Osteoblast (primary cell): ENCODE data around the gene ALDH3A1. TPM values are rescaled to one million over a fixed set of nuclear protein-coding genes. Genes with fewer than 3 reads are reported as not detected.

Experiments used
- DNase-seq: peaks from one replicate; pipeline ENCODE4 v3.0.0; 2011; ENCODE audit warnings: low spot score, mixed read lengths; ENCODE audit not compliant: insufficient read length; ENCODE audit errors: missing footprints
- H2AFZ ChIP-seq: 2 replicates; pipeline ENCODE4 v1.6.0; 2011; ENCODE audit warnings: mild to moderate bottlenecking, low read length
- H3K27ac ChIP-seq: 2 replicates; pipeline ENCODE4 v1.5.1; 2011; ENCODE audit warnings: mild to moderate bottlenecking, low read depth, low read length, moderate library complexity
- H3K27me3 ChIP-seq: 2 replicates; pipeline ENCODE4 v1.6.0; 2012; ENCODE audit warnings: mild to moderate bottlenecking, control low read depth, inconsistent platforms, low read length, moderate library complexity; ENCODE audit not compliant: insufficient read depth
- H3K36me3 ChIP-seq: 2 replicates; pipeline ENCODE4 v1.5.1; 2011; ENCODE audit warnings: mild to moderate bottlenecking, low read length, control low read depth, moderate library complexity; ENCODE audit not compliant: insufficient read depth
- H3K4me1 ChIP-seq: 2 replicates; pipeline ENCODE4 v1.5.1; 2011; ENCODE audit warnings: mild to moderate bottlenecking, low read length, control low read depth, moderate library complexity; ENCODE audit not compliant: insufficient read depth
- H3K4me2 ChIP-seq: 2 replicates; pipeline ENCODE4 v1.6.0; 2011; ENCODE audit warnings: mild to moderate bottlenecking, low read length; ENCODE audit not compliant: insufficient read depth
- H3K4me3 ChIP-seq: fragments of 200-600 bp; sonication (generic); 3 replicates; pipeline ENCODE4 v1.5.1; 2012; ENCODE audit warnings: mild to moderate bottlenecking, low read length, inconsistent platforms; ENCODE audit not compliant: insufficient read depth
- H3K79me2 ChIP-seq: 2 replicates; pipeline ENCODE4 v1.6.0; 2012; ENCODE audit warnings: mild to moderate bottlenecking, low read length, control low read depth, inconsistent platforms; ENCODE audit not compliant: insufficient read depth
- H3K9me3 ChIP-seq: 2 replicates; pipeline ENCODE4 v1.5.1; 2011; ENCODE audit warnings: low read depth, low read length, control low read depth
- H4K20me1 ChIP-seq: 2 replicates; pipeline ENCODE4 v1.6.0; 2012; ENCODE audit warnings: mild to moderate bottlenecking, low read length, control low read depth; ENCODE audit not compliant: insufficient read depth
- total RNA-seq: library from RNA; depleted of rRNA; stranded (reverse); fragments of >200 nt; gene quantifications from 2 replicates; pipeline ENCODE4 v1.2.3, GENCODE V29; 2012
- TF ChIP-seq, protein P1 (sequence below): IDR thresholded peaks from 2 replicates; pipeline ENCODE4 v1.5.1; 2011; ENCODE audit warnings: mild to moderate bottlenecking, low read depth, low read length, moderate library complexity; ENCODE audit errors: extremely low read depth

The ALDH3A1 gene
- total RNA-seq, 1 donor, result under 0.01 TPM

DNA sequence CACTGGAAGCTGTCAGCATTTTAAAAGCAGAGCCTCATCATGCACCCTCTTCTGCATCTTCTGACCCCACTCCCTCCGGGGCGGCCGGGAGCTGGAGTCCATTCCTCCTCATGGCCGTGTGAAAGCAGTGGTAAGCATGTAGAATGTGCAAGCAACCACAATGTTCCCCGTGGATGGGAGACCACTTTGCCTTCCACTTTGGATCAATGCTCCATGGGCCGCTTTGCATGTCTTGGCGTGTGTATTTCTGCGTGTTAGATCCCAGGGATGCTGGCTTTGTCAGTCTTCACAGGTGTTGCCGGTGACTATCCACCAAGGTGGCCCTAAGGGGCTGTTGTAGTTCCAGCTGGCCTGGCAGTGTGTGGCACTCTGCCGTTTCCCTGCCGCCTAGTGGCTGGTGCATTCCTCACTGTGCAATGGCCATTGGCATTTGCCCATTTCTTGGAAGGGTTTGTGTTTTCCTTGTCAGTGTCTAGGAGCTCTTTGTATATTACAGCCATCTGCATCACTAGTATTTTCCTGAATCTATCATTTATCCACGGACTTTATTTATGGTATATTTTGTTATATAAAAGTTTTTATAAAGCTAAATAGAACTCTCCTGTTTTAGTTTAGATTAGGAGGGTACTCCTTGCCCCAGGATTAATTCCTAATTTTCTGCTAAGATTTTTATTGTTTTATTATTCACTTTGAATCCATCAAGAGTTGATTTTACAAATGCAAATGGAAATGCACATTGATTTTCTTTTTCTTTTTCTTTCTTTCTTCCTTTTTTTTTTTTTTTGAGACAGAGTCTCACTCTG, 5.8 kb upstream of the ALDH3A1 start:
- peak overlapping the region; percentile 75 for H2AFZ ChIP-seq
- H3K4me2 ChIP-seq, result peak overlapping the region; percentile 37
- no peaks in the 10 kb centered on the region for H4K20me1 ChIP-seq

DNA sequence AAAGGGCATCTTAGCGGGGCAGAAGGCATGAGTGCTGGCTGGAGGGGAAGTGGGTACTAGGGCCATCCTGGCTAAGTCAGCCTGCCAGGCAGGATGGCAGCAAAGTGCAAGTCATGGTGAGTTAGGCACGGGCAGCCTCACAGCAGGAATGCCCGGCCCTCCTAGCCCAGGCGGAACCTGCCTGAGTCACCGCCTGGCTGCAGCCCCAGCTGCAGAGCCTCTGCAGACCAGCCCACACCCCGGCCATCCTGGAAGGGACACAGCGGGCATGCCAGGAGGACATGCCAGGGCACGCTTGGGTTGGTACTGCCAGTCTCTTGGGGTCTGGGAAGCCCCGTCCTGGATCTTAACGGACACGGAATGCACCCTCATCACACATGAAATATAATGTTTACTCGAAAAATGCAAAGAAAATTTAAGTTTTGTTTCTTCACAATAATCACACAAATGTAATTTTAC, 5.0 kb upstream of the ALDH3A1 start:
- Histone ChIP-seq H3K9me3 (no peaks in the 10 kb centered on the region), H3K27me3 (no peaks in the 10 kb centered on the region), H2AFZ (peak overlapping the region; percentile 89), H3K27ac (peak overlapping the region; percentile 96), H4K20me1 (no peaks in the 10 kb centered on the region), H3K4me1 (peaks cover 25% of the 10 kb centered on the region), H3K4me3 (no peak overlapping the region), H3K36me3 (no peaks in the 10 kb centered on the region), H3K4me2 (peak overlapping the region; percentile 41), H3K79me2 (no peaks in the 10 kb centered on the region)
- peak; percentile 99 for DNase-seq
- TF ChIP-seq, protein P1, sequence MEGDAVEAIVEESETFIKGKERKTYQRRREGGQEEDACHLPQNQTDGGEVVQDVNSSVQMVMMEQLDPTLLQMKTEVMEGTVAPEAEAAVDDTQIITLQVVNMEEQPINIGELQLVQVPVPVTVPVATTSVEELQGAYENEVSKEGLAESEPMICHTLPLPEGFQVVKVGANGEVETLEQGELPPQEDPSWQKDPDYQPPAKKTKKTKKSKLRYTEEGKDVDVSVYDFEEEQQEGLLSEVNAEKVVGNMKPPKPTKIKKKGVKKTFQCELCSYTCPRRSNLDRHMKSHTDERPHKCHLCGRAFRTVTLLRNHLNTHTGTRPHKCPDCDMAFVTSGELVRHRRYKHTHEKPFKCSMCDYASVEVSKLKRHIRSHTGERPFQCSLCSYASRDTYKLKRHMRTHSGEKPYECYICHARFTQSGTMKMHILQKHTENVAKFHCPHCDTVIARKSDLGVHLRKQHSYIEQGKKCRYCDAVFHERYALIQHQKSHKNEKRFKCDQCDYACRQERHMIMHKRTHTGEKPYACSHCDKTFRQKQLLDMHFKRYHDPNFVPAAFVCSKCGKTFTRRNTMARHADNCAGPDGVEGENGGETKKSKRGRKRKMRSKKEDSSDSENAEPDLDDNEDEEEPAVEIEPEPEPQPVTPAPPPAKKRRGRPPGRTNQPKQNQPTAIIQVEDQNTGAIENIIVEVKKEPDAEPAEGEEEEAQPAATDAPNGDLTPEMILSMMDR, result no peak

More for the DNA sequence above, 5.8 kb upstream of the ALDH3A1 start:
- peak; percentile 90 for DNase-seq
- Histone ChIP-seq H3K4me3 (no peak overlapping the region), H3K27ac (peak overlapping the region; percentile 96), H3K79me2 (no peaks in the 10 kb centered on the region), H3K36me3 (no peaks in the 10 kb centered on the region), H3K9me3 (no peaks in the 10 kb centered on the region), H3K27me3 (no peaks in the 10 kb centered on the region), H3K4me1 (peaks cover 18% of the 10 kb centered on the region)
- TF ChIP-seq, protein P1, result peak; percentile 66

DNA sequence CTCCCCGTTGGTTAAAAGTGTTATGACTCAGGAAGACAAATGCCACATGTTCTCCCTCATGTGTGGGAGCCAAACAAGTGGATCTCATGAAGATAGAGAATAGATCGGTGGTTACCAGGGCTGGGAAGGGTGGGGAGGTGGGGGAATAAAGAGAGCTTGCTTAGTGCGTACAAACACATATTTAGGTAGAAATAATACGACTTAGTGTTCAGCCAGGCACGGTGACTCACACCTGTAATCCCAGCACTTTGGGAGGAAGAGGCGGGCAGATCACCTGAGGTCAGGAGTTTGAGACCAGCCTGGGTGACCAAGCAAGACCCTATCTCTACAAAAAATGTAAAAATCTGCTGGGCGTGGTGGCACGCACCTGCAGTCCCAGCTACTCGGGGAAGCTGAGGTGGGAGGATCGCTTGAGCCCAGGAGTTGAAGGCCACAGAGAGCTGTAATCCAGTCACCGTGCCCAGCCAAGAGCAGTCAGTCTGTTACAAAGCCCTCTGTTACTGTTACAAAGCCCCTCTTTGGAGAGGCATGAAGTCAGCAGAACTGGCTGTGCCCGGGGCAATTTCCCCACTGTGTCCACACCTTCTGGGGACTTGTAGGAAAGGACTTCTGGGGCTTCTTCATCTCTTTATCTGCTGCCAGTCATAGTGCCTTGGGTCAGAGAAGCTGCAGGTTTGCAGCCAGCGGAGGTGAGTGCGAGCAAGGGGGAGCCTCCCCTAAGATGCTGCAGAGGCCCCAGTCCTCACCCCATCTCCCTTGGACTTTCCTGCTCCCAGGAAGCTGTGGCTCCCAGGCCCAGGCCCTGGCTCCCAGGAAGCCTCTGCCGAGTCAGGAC, 4.3 kb upstream of the ALDH3A1 start:
- DNase-seq, result peak; percentile 76
- H3K36me3 ChIP-seq, result no peaks in the 10 kb centered on the region
- H3K27ac ChIP-seq, result peak overlapping the region; percentile 96
- no peaks in the 10 kb centered on the region for H3K9me3 ChIP-seq
- no peaks in the 10 kb centered on the region for H4K20me1 ChIP-seq
- no peaks in the 10 kb centered on the region for H3K79me2 ChIP-seq
- no peaks in the 10 kb centered on the region for H3K27me3 ChIP-seq
- H3K4me1 ChIP-seq, result peaks cover 28% of the 10 kb centered on the region
- TF ChIP-seq, protein P1, result no peak
- peak overlapping the region; percentile 41 for H3K4me2 ChIP-seq
- H3K4me3 ChIP-seq, result no peak overlapping the region
- H2AFZ ChIP-seq, result peak overlapping the region; percentile 89

DNA sequence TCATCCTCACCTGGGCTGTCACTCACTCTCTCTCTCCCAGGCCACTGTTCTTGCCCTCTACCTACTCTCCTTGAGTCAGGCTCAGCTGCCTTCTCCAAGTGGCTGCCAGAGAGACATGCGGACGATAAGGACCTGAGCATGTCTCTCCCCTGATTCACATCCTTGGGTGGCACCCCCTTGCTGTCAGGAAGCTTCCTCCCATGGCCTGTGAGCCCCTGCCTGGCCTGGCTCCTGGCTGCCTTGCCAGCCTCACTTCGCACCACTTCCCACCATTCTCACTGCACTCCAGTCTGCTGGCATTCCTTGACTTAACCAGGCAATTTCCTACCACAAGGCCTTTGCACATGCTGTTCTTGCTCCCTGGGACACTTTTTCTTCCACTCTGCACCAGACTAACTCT, 2.7 kb upstream of the ALDH3A1 start:
- H3K79me2 ChIP-seq, result no peaks in the 10 kb centered on the region
- no peaks in the 10 kb centered on the region for H3K27me3 ChIP-seq
- TF ChIP-seq, protein P1, result no peak

More for the DNA sequence above, 2.7 kb upstream of the ALDH3A1 start:
- H2AFZ ChIP-seq, result no peak overlapping the region
- DNase-seq, result peak; percentile 77
- H3K36me3 ChIP-seq, result no peaks in the 10 kb centered on the region
- H4K20me1 ChIP-seq, result no peaks in the 10 kb centered on the region
- H3K27ac ChIP-seq, result no peak overlapping the region
- H3K4me3 ChIP-seq, result no peak overlapping the region
- peaks cover 28% of the 10 kb centered on the region for H3K4me1 ChIP-seq
- H3K4me2 ChIP-seq, result no peak overlapping the region
- no peaks in the 10 kb centered on the region for H3K9me3 ChIP-seq
